ENCODE data around the gene ANKHD1.

Gene ANKHD1

GRCh38 chr5:140549237-140550144 lies 147.9 kb downstream of the ANKHD1 start:
- no peak overlapping the region for H3K4me3 ChIP-seq (ENCODE audit: low read length)
- peak; percentile 38 for DNase-seq (ENCODE audit: low read depth)
- TF ChIP-seq CTCF (conservative IDR thresholded peaks at IDR 0.05; ENCODE audit: low read length), result no peak

- DNase-seq (ENCODE audit: low read depth), result no peak
- TF ChIP-seq CTCF (conservative IDR thresholded peaks at IDR 0.05; ENCODE audit: low read length), result no peak
- no peak overlapping the region for H3K4me3 ChIP-seq (ENCODE audit: low read length)
Observed at GRCh38 chr5:140550147-140551079, 148.8 kb downstream of the ANKHD1 start.

- no peak overlapping the region for H3K4me3 ChIP-seq (ENCODE audit: low read length)
- no peak for TF ChIP-seq CTCF (conservative IDR thresholded peaks at IDR 0.05; ENCODE audit: low read length)
- DNase-seq (ENCODE audit: low read depth), result no peak
Observed at GRCh38 chr5:140551872-140552271, 150.2 kb downstream of the ANKHD1 start.

GRCh38 chr5:140553657-140554056 lies 152.0 kb downstream of the ANKHD1 start:
- H3K4me3 ChIP-seq (ENCODE audit: low read length), result no peak overlapping the region
- no peak for DNase-seq (ENCODE audit: low read depth)

GRCh38 chr5:140554454-140554853 lies 152.8 kb downstream of the ANKHD1 start:
- DNase-seq (ENCODE audit: low read depth), result peak; percentile 50
- no peak overlapping the region for H3K4me3 ChIP-seq (ENCODE audit: low read length)
- TF ChIP-seq CTCF (conservative IDR thresholded peaks at IDR 0.05; ENCODE audit: low read length), result no peak

More at GRCh38 chr5:140553657-140554056, 152.0 kb downstream of the ANKHD1 start:
- no peak for TF ChIP-seq CTCF (conservative IDR thresholded peaks at IDR 0.05; ENCODE audit: low read length)

- no peak for TF ChIP-seq CTCF (conservative IDR thresholded peaks at IDR 0.05; ENCODE audit: low read length)
- no peak for DNase-seq (ENCODE audit: low read depth)
- H3K4me3 ChIP-seq (ENCODE audit: low read length), result peak overlapping the region; percentile 86
Observed at GRCh38 chr5:140555747-140556312, 154.2 kb downstream of the ANKHD1 start.

Data from AG10803 (cell line).